ENCODE results near the gene MYOCD. TPM values are rescaled to one million over a fixed set of nuclear protein-coding genes. Genes with fewer than 3 reads are reported as not detected.

Gene MYOCD
- total and polyA plus RNA-seq, 4 donors, result 0.05 to 0.59 (median 0.23) TPM

DNA sequence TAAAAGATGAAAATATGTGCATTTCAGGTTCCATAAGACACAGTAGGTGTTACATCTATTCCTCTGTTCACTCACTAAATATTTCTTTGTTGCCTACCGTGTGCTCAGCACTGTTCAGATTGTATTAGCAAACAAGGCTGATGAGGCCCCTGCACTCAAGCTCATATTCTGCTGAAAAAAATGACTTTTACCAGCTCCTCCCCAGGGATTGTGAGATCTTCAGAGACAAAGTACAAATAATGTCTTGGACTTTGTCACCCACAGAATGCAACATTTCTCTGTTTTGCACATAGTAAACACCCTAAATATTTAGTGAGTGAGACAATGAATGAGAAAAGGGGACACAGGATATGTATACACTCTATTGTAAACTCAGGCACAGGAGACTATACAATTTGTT lies 21.9 kb upstream of the MYOCD start:
- no peak overlapping the region for H3K27ac ChIP-seq (ENCODE audit: low read depth in 1 of 2, low read length in 2 of 2)
- no peaks in the 10 kb centered on the region for H3K9me3 ChIP-seq (ENCODE audit: control insufficient read depth in 4 of 4, low read length in 3 of 4)
- no peak for TF ChIP-seq JUND (IDR thresholded peaks at IDR 0.05)
- no peak for TF ChIP-seq RXRA (IDR thresholded peaks at IDR 0.05)
- TF ChIP-seq FOXA2 (IDR thresholded peaks at IDR 0.05), result no peak
- TF ChIP-seq, protein P1, sequence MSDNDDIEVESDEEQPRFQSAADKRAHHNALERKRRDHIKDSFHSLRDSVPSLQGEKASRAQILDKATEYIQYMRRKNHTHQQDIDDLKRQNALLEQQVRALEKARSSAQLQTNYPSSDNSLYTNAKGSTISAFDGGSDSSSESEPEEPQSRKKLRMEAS (IDR thresholded peaks at IDR 0.05), result no peak
- TF ChIP-seq SP1 (IDR thresholded peaks at IDR 0.05), result no peak
- TF ChIP-seq, protein P2, sequence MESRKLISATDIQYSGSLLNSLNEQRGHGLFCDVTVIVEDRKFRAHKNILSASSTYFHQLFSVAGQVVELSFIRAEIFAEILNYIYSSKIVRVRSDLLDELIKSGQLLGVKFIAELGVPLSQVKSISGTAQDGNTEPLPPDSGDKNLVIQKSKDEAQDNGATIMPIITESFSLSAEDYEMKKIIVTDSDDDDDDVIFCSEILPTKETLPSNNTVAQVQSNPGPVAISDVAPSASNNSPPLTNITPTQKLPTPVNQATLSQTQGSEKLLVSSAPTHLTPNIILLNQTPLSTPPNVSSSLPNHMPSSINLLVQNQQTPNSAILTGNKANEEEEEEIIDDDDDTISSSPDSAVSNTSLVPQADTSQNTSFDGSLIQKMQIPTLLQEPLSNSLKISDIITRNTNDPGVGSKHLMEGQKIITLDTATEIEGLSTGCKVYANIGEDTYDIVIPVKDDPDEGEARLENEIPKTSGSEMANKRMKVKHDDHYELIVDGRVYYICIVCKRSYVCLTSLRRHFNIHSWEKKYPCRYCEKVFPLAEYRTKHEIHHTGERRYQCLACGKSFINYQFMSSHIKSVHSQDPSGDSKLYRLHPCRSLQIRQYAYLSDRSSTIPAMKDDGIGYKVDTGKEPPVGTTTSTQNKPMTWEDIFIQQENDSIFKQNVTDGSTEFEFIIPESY (IDR thresholded peaks at IDR 0.05), result no peak
- TF ChIP-seq, protein P3, sequence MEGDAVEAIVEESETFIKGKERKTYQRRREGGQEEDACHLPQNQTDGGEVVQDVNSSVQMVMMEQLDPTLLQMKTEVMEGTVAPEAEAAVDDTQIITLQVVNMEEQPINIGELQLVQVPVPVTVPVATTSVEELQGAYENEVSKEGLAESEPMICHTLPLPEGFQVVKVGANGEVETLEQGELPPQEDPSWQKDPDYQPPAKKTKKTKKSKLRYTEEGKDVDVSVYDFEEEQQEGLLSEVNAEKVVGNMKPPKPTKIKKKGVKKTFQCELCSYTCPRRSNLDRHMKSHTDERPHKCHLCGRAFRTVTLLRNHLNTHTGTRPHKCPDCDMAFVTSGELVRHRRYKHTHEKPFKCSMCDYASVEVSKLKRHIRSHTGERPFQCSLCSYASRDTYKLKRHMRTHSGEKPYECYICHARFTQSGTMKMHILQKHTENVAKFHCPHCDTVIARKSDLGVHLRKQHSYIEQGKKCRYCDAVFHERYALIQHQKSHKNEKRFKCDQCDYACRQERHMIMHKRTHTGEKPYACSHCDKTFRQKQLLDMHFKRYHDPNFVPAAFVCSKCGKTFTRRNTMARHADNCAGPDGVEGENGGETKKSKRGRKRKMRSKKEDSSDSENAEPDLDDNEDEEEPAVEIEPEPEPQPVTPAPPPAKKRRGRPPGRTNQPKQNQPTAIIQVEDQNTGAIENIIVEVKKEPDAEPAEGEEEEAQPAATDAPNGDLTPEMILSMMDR (IDR thresholded peaks at IDR 0.05; ENCODE audit: low read depth, low read length, missing input control), result no peak
- no peak for TF ChIP-seq HNF4G (IDR thresholded peaks at IDR 0.05)
- TF ChIP-seq, protein P4, sequence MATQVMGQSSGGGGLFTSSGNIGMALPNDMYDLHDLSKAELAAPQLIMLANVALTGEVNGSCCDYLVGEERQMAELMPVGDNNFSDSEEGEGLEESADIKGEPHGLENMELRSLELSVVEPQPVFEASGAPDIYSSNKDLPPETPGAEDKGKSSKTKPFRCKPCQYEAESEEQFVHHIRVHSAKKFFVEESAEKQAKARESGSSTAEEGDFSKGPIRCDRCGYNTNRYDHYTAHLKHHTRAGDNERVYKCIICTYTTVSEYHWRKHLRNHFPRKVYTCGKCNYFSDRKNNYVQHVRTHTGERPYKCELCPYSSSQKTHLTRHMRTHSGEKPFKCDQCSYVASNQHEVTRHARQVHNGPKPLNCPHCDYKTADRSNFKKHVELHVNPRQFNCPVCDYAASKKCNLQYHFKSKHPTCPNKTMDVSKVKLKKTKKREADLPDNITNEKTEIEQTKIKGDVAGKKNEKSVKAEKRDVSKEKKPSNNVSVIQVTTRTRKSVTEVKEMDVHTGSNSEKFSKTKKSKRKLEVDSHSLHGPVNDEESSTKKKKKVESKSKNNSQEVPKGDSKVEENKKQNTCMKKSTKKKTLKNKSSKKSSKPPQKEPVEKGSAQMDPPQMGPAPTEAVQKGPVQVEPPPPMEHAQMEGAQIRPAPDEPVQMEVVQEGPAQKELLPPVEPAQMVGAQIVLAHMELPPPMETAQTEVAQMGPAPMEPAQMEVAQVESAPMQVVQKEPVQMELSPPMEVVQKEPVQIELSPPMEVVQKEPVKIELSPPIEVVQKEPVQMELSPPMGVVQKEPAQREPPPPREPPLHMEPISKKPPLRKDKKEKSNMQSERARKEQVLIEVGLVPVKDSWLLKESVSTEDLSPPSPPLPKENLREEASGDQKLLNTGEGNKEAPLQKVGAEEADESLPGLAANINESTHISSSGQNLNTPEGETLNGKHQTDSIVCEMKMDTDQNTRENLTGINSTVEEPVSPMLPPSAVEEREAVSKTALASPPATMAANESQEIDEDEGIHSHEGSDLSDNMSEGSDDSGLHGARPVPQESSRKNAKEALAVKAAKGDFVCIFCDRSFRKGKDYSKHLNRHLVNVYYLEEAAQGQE (IDR thresholded peaks at IDR 0.05), result no peak
- TF ChIP-seq HNF4A (conservative IDR thresholded peaks at IDR 0.05), result no peak
- peaks cover 0 to 2% (median under 1%) of the 10 kb centered on the region in 4 donors for H3K27me3 ChIP-seq (ENCODE audit: control insufficient read depth in 4 of 4, insufficient read depth in 4 of 4, low read length in 3 of 4)
- no peak overlapping the region for H3K4me3 ChIP-seq (ENCODE audit: low read depth in 1 of 3, low read length in 3 of 3)
- WGBS, result 42% methylated on average over 1 of the region's 1 CpG
- H3K4me1 ChIP-seq (ENCODE audit: control insufficient read depth in 4 of 4, insufficient read depth in 4 of 4, low read length in 3 of 4), result no peaks in the 10 kb centered on the region
- no peaks in the 10 kb centered on the region for H3K36me3 ChIP-seq (ENCODE audit: control insufficient read depth in 4 of 4, insufficient read depth in 3 of 4, low read depth in 1 of 4, low read length in 3 of 4)
- H3K9ac ChIP-seq (ENCODE audit: low read depth in 1 of 2, low read length in 2 of 2), result no peak overlapping the region
- DNase-seq (ENCODE audit: low spot score), result no peak

DNA sequence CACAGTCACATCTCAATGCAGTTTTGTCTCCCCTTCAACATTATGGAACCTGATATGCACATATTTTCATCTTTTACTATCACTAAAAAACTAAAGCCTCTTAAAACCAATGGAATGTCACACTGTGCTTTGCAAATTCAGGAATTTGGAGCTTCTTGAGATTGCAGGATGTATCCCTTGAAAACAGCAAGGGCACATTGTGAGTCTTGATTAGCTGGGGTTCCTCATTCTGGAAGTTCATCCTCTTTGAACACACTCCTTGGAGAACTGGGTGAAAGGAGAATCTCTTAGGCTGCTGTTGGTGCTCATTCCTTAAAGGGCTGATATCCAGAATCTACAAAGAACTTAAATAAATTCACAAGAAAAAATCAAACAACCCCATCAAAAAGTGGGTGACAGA lies 21.1 kb upstream of the MYOCD start:
- H3K9ac ChIP-seq (ENCODE audit: low read depth in 1 of 2, low read length in 2 of 2), result no peak overlapping the region
- no peaks in the 10 kb centered on the region for H3K36me3 ChIP-seq (ENCODE audit: control insufficient read depth in 4 of 4, insufficient read depth in 3 of 4, low read depth in 1 of 4, low read length in 3 of 4)
- no peak overlapping the region for H3K27ac ChIP-seq (ENCODE audit: low read depth in 1 of 2, low read length in 2 of 2)
- no peak overlapping the region for H3K4me3 ChIP-seq (ENCODE audit: low read depth in 1 of 3, low read length in 3 of 3)
- no peaks in the 10 kb centered on the region for H3K9me3 ChIP-seq (ENCODE audit: control insufficient read depth in 4 of 4, low read length in 3 of 4)
- TF ChIP-seq, protein P4 (IDR thresholded peaks at IDR 0.05), result no peak
- DNase-seq (ENCODE audit: low spot score), result no peak
- peaks cover 0 to 2% (median under 1%) of the 10 kb centered on the region in 4 donors for H3K27me3 ChIP-seq (ENCODE audit: control insufficient read depth in 4 of 4, insufficient read depth in 4 of 4, low read length in 3 of 4)
- no peaks in the 10 kb centered on the region for H3K4me1 ChIP-seq (ENCODE audit: control insufficient read depth in 4 of 4, insufficient read depth in 4 of 4, low read length in 3 of 4)
